ENCODE results near the gene CFLAR.
A peak's percentile ranks its signal among the peaks of the same experiment; 100 is the strongest.

CFLAR gene

DNA sequence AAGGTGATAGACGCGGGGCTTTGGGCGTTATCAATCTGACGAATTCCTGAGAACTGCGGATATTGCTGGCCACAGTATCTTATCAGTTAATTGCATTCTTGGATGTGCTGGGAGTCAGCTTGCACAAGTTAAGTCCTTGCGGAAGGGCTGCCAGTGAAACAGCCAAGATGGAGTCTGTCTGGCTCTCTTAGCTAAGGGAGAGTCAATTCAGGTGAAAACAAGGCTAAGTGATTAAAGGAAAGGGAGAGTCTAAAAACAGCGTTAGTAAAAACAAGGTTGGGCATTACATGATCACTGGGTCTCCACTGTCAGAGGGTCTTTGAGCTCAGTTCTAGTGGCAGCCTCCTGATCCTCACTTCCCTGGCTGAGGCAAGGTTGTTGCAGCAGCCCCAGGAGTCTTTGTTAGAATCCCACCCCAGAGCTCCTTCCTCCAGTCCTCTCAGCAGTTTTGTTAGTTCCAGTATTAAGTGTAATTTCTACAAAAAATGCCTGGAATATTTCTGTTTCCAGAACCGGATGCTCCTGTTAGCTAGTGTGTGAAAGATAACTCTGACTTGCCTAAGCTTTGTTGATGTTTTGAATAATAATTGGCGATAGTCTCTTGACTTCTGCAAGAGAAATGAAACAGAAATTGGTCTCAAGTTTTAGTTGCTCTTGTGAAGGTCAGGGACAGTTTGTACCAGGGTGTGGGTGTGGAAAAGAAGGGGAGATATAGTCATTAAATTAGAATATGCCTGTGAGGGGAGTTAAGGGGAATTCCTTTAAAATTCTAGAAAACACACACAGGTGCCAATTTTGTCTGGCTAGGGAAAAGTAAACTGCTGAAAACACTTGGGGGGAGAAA is 10.6 kb downstream of the CFLAR start:
- H3F3A ChIP-seq (ENCODE audit: low read depth) = no peaks in the 10 kb centered on the region
- no peak for TF ChIP-seq EZH2phosphoT487 (IDR thresholded peaks at IDR 0.05; ENCODE audit: borderline replicate concordance)
- TF ChIP-seq, protein P1, sequence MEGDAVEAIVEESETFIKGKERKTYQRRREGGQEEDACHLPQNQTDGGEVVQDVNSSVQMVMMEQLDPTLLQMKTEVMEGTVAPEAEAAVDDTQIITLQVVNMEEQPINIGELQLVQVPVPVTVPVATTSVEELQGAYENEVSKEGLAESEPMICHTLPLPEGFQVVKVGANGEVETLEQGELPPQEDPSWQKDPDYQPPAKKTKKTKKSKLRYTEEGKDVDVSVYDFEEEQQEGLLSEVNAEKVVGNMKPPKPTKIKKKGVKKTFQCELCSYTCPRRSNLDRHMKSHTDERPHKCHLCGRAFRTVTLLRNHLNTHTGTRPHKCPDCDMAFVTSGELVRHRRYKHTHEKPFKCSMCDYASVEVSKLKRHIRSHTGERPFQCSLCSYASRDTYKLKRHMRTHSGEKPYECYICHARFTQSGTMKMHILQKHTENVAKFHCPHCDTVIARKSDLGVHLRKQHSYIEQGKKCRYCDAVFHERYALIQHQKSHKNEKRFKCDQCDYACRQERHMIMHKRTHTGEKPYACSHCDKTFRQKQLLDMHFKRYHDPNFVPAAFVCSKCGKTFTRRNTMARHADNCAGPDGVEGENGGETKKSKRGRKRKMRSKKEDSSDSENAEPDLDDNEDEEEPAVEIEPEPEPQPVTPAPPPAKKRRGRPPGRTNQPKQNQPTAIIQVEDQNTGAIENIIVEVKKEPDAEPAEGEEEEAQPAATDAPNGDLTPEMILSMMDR (conservative IDR thresholded peaks at IDR 0.05; ENCODE audit: low read length) = no peak
- peak overlapping the region; percentile 86 for H3K4me3 ChIP-seq (ENCODE audit: low read length, poor library complexity, severe bottlenecking)
- H4K20me1 ChIP-seq (ENCODE audit: insufficient read depth, low read length, poor library complexity, severe bottlenecking) = peaks cover 43% of the 10 kb centered on the region
- no peaks in the 10 kb centered on the region for H3K9me3 ChIP-seq (ENCODE audit: insufficient read depth, low read depth, low read length)
- H3K9ac ChIP-seq (ENCODE audit: low read depth, low read length, poor library complexity, severe bottlenecking) = peak overlapping the region; percentile 61
- H3K27me3 ChIP-seq (ENCODE audit: insufficient read depth, low read length, poor library complexity, severe bottlenecking) = no peaks in the 10 kb centered on the region
- H3K36me3 ChIP-seq (ENCODE audit: insufficient read depth, low read length) = peaks cover 9% of the 10 kb centered on the region; the same call in 1 of the 2 replicates
- H3K79me2 ChIP-seq (ENCODE audit: insufficient read depth, low read length) = peaks cover 95% of the 10 kb centered on the region
- no peak overlapping the region for H2AFZ ChIP-seq (ENCODE audit: low read length)
- peak overlapping the region; percentile 90 for H3K4me2 ChIP-seq (ENCODE audit: low read depth, low read length, poor library complexity, severe bottlenecking)
- no peaks in the 10 kb centered on the region for H3K9me2 ChIP-seq (replicated peaks; ENCODE audit: low read depth, low read length)
- H3K4me1 ChIP-seq (ENCODE audit: insufficient read depth, low read length, poor library complexity, severe bottlenecking) = peaks cover 83% of the 10 kb centered on the region

GRCh38 chr2:201127152-201127511 is 11.2 kb downstream of the CFLAR start:
- no peaks in the 10 kb centered on the region for H3K9me3 ChIP-seq (ENCODE audit: insufficient read depth, low read depth, low read length)
- no peaks in the 10 kb centered on the region for H3K9me2 ChIP-seq (replicated peaks; ENCODE audit: low read depth, low read length)
- H3K4me1 ChIP-seq (ENCODE audit: insufficient read depth, low read length, poor library complexity, severe bottlenecking) = peaks cover 77% of the 10 kb centered on the region
- H2AFZ ChIP-seq (ENCODE audit: low read length) = no peak overlapping the region
- H3K4me3 ChIP-seq (ENCODE audit: low read length, poor library complexity, severe bottlenecking) = peak overlapping the region; percentile 86
- H3F3A ChIP-seq (ENCODE audit: low read depth) = no peaks in the 10 kb centered on the region
- peaks cover 95% of the 10 kb centered on the region for H3K79me2 ChIP-seq (ENCODE audit: insufficient read depth, low read length)
- H4K20me1 ChIP-seq (ENCODE audit: insufficient read depth, low read length, poor library complexity, severe bottlenecking) = peaks cover 42% of the 10 kb centered on the region
- peak overlapping the region; percentile 90 for H3K4me2 ChIP-seq (ENCODE audit: low read depth, low read length, poor library complexity, severe bottlenecking)
- H3K36me3 ChIP-seq (ENCODE audit: insufficient read depth, low read length) = peaks cover 9% of the 10 kb centered on the region; the same call in 1 of the 2 replicates
- H3K27me3 ChIP-seq (ENCODE audit: insufficient read depth, low read length, poor library complexity, severe bottlenecking) = no peaks in the 10 kb centered on the region
- no peak for TF ChIP-seq EZH2phosphoT487 (IDR thresholded peaks at IDR 0.05; ENCODE audit: borderline replicate concordance)
- TF ChIP-seq, protein P1 (conservative IDR thresholded peaks at IDR 0.05; ENCODE audit: low read length) = no peak
- H3K9ac ChIP-seq (ENCODE audit: low read depth, low read length, poor library complexity, severe bottlenecking) = peak overlapping the region; percentile 61

DNA sequence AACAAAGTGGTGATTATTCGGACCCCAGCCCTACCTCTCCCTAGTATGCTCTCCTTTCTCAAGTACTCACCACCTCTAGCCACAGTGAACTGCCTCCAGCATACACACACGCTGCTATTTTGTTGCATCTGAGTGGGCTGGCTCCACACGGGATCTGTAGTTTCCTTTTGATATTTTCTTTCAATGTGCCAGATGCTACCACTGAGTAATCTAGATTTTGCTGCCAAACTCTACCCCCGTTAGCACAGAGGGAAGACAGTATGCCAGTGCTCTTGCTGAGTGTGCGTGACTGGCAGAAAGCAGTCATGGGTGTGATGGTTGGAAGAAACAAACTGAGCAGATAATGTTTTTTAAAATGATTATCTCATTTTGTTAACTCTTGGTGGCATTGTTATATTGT is 11.6 kb downstream of the CFLAR start:
- Histone ChIP-seq H3K4me3 (ENCODE audit: low read length, poor library complexity, severe bottlenecking) (peak overlapping the region; percentile 86), H3K9ac (ENCODE audit: low read depth, low read length, poor library complexity, severe bottlenecking) (peak overlapping the region; percentile 61), H3K9me3 (ENCODE audit: insufficient read depth, low read depth, low read length) (no peaks in the 10 kb centered on the region), H3K27me3 (ENCODE audit: insufficient read depth, low read length, poor library complexity, severe bottlenecking) (no peaks in the 10 kb centered on the region), H3K36me3 (ENCODE audit: insufficient read depth, low read length) (peaks cover 12% of the 10 kb centered on the region; the same call in 1 of the 2 replicates), H3F3A (ENCODE audit: low read depth) (no peaks in the 10 kb centered on the region), H3K9me2 (replicated peaks; ENCODE audit: low read depth, low read length) (no peaks in the 10 kb centered on the region), H3K4me2 (ENCODE audit: low read depth, low read length, poor library complexity, severe bottlenecking) (peak overlapping the region; percentile 90), H4K20me1 (ENCODE audit: insufficient read depth, low read length, poor library complexity, severe bottlenecking) (peaks cover 39% of the 10 kb centered on the region), H3K4me1 (ENCODE audit: insufficient read depth, low read length, poor library complexity, severe bottlenecking) (peaks cover 72% of the 10 kb centered on the region), H2AFZ (ENCODE audit: low read length) (no peak overlapping the region), H3K79me2 (ENCODE audit: insufficient read depth, low read length) (peaks cover 95% of the 10 kb centered on the region)
- no peak for TF ChIP-seq EZH2phosphoT487 (IDR thresholded peaks at IDR 0.05; ENCODE audit: borderline replicate concordance)
- TF ChIP-seq, protein P1 (conservative IDR thresholded peaks at IDR 0.05; ENCODE audit: low read length) = no peak

Data from Loucy (cell line).